ENCODE results near the gene DMD.

DNA sequence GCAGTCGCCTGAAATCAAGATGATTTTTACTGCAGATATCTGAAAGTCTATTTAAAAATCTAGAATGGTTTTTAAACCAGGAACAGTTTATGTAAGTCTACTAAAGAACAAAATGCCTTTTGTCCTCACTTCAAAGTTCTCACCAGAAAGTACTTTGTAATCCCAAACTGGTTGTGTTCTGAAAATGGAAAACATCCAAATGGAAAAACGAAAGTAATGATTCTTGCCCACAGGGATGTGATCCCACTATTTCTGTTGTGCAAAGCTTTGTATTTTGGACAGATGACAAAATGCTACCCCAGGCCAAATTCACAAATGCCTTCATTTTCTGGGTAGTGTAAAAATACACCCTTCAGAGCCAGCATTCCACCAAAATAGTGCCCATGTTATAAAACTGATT lies 1874.0 kb downstream of the DMD start:
- TF ChIP-seq CTCF (IDR thresholded peaks at IDR 0.05; ENCODE audit: low read length) (no peak), EZH2 (optimal IDR thresholded peaks at IDR 0.05; ENCODE audit: low read depth, low read length) (no peak), EZH2phosphoT487 (IDR thresholded peaks at IDR 0.05; ENCODE audit: low read length) (no peak)

Data from MM.1S (cell line).